Stomach (tissue), 9 donors: Measurements from ENCODE around the gene STAC3. TPM values are rescaled to one million over a fixed set of nuclear protein-coding genes. Genes with fewer than 3 reads are reported as not detected.

Experiments used
- DNase-seq, 2 donors: peaks; one replicate each; pipeline versions ENCODE4 v3.0.0 to v3.0.0-alpha.2; 2013 to 2019
- H3K27ac ChIP-seq, 5 donors: fragments of 200-600 bp in 4 of 5; sonication (generic) in 4 of 5; one replicate each; pipeline ENCODE4 v1.5.1; 2013 to 2019; ENCODE audit warnings: mild to moderate bottlenecking in 1 of 5, moderate library complexity in 1 of 5
- H3K27me3 ChIP-seq, 3 donors: fragments of 200-600 bp; sonication (generic); one replicate each; pipeline ENCODE4 v1.5.1; 2017 to 2019; ENCODE audit warnings: mixed run types in 1 of 3
- H3K36me3 ChIP-seq, 4 donors: fragments of 200-600 bp; sonication (generic); 1 replicate in 3 of 4; 2 replicates in 1 of 4; pipeline ENCODE4 v1.5.1; 2016 to 2019
- H3K4me1 ChIP-seq, 4 donors: fragments of 200-600 bp; sonication (generic); one replicate each; pipeline ENCODE4 v1.5.1; 2016 to 2019
- H3K4me3 ChIP-seq, 4 donors: fragments of 200-600 bp; sonication (generic) in 3 of 4; one replicate each; pipeline ENCODE4 v1.5.1; 2016 to 2019; ENCODE audit warnings: mild to moderate bottlenecking in 1 of 4
- H3K9me3 ChIP-seq, 4 donors: fragments of 200-600 bp; sonication (generic); one replicate each; pipeline ENCODE4 v1.5.1; 2016 to 2019
- EP300 ChIP-seq: sonication (generic); formaldehyde crosslinking; IDR thresholded peaks from one replicate; pipeline ENCODE4 v1.6.1; 2017; ENCODE audit warnings: antibody characterized with exemption
- POLR2A ChIP-seq, 4 donors: fragments of 450-650 bp; IDR thresholded peaks; one replicate each; pipeline ENCODE4 v1.6.1; 2016; ENCODE audit warnings: antibody characterized with exemption in 4 of 4, control low read depth in 2 of 4, mild to moderate bottlenecking in 1 of 4, moderate library complexity in 1 of 4
- POLR2AphosphoS5 ChIP-seq, 3 donors: sonication (generic); formaldehyde crosslinking; IDR thresholded peaks; one replicate each; pipeline ENCODE4 v1.6.1; 2016; ENCODE audit warnings: antibody characterized with exemption in 3 of 3
- WGBS, 5 donors: extraction: QIAGEN DNeasy Blood & Tissue Kit in 3 of 5; methylation state at CpG; one replicate each; pipeline versions ENCODE4 v1.1.5 to v1.1.7; 2013 to 2018; 5-methylcytosine and 5-hydroxymethylcytosine counted together
- intact Hi-C: fragments of 100-400 bp; cut with DNase I; formaldehyde crosslinking; loops from one replicate; pipeline ENCODE4 v1.15.1; 2023; ENCODE audit warnings: low total_unique reads
- polyA plus RNA-seq, 3 donors: library from polyadenylated mRNA; stranded (reverse); fragments of 200-250 nt; gene quantifications; one replicate each; pipeline ENCODE4 v1.2.3, GENCODE V29; 2013
- total RNA-seq, 5 donors: library from RNA; depleted of rRNA; stranded (reverse); fragments of >200 nt; gene quantifications; one replicate each; pipeline versions ENCODE4 v1.1.0 to v1.2.3, GENCODE V29; 2014 to 2016
- TF ChIP-seq, protein P1 (sequence below), 7 experiments: fragments of 450-650 bp in 4 of 7; fragments of 200-600 bp in 3 of 7; sonication (generic) in 3 of 7; IDR thresholded peaks; one replicate each; pipeline ENCODE4 v1.5.1; 2016 to 2019; ENCODE audit warnings: antibody characterized with exemption in 7 of 7, control low read depth in 2 of 7, mild to moderate bottlenecking in 1 of 7
- donor health status: healthy with polysubstance abuse.
- donor health status: Bipolar disorder and iron deficiency.
- donor health status: healthy.

STAC3 gene
- total and polyA plus RNA-seq, 8 donors, result 0.55 to 5.1 (median 2.3) TPM; not detected in 1

- intact Hi-C loops, result no loop called here
- H3K27ac ChIP-seq, result peak overlapping the region in 4 of 5 donors; percentile 23 to 54 (median 34)
- H3K9me3 ChIP-seq, result no peaks in the 10 kb centered on the region
- peaks cover 34 to 44% (median 36%) of the 10 kb centered on the region in 4 donors for H3K36me3 ChIP-seq
- peak overlapping the region in 1 of 4 donors; percentile 2 for H3K4me3 ChIP-seq
- 51 to 70% (median 61%) methylated on average over 8 of the region's 8 CpGs for WGBS, 5 donors
- peaks cover 0 to 59% (median 41%) of the 10 kb centered on the region in 3 donors for H3K27me3 ChIP-seq
- H3K4me1 ChIP-seq, result peaks cover 27 to 82% (median 69%) of the 10 kb centered on the region in 4 donors
- TF ChIP-seq POLR2AphosphoS5 (IDR thresholded peaks at IDR 0.05), result no peak
- no peak for TF ChIP-seq POLR2A (IDR thresholded peaks at IDR 0.05)
- no peak for TF ChIP-seq EP300
- TF ChIP-seq, protein P1, sequence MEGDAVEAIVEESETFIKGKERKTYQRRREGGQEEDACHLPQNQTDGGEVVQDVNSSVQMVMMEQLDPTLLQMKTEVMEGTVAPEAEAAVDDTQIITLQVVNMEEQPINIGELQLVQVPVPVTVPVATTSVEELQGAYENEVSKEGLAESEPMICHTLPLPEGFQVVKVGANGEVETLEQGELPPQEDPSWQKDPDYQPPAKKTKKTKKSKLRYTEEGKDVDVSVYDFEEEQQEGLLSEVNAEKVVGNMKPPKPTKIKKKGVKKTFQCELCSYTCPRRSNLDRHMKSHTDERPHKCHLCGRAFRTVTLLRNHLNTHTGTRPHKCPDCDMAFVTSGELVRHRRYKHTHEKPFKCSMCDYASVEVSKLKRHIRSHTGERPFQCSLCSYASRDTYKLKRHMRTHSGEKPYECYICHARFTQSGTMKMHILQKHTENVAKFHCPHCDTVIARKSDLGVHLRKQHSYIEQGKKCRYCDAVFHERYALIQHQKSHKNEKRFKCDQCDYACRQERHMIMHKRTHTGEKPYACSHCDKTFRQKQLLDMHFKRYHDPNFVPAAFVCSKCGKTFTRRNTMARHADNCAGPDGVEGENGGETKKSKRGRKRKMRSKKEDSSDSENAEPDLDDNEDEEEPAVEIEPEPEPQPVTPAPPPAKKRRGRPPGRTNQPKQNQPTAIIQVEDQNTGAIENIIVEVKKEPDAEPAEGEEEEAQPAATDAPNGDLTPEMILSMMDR (IDR thresholded peaks at IDR 0.05), result no peak
- no peak for DNase-seq
Observed at GRCh38 chr12:57235728-57236131, 15.3 kb downstream of the STAC3 start.

- TF ChIP-seq EP300, result no peak
- TF ChIP-seq, protein P1 (IDR thresholded peaks at IDR 0.05), result no peak
- no peak for TF ChIP-seq POLR2A (IDR thresholded peaks at IDR 0.05)
- no peak for TF ChIP-seq POLR2AphosphoS5 (IDR thresholded peaks at IDR 0.05)
- peak; percentile 77 to 94 for DNase-seq
- no peak overlapping the region for H3K4me3 ChIP-seq
- 27 to 58% (median 50%) methylated on average over 14 to 26 of the region's 26 CpGs for WGBS, 5 donors
- H3K27me3 ChIP-seq, result peaks cover 0 to 53% (median 36%) of the 10 kb centered on the region in 3 donors
- H3K4me1 ChIP-seq, result peaks cover 27 to 82% (median 69%) of the 10 kb centered on the region in 4 donors
- intact Hi-C loops, result no loop called here
- H3K9me3 ChIP-seq, result no peaks in the 10 kb centered on the region
- H3K36me3 ChIP-seq, result peaks cover 34 to 44% (median 36%) of the 10 kb centered on the region in 4 donors
- H3K27ac ChIP-seq, result peak overlapping the region in 4 of 5 donors; percentile 23 to 54 (median 34)
Observed at GRCh38 chr12:57235017-57235727, 15.8 kb downstream of the STAC3 start.

DNA sequence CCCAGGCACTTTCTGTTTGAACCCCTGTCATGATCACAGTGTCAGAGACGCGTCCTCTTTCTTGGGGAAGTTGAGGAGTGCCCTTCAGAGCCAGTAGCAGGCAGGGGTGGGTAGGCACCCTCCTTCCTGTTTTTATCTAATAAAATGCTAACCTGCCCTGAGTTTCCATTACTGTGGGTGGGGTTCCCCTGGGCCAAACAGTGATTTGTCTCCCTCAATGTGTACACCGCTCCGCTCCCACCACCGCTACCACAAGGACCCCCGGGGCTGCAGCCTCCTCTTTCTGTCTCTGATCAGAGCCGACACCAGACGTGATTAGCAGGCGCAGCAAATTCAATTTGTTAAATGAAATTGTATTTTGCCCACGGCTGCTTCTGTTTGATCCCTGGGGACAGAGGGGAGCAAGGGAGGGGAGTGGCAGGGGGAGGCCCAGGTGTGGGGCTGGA lies 16.4 kb downstream of the STAC3 start:
- no peaks in the 10 kb centered on the region for H3K9me3 ChIP-seq
- H3K4me1 ChIP-seq, result peaks cover 26 to 82% (median 68%) of the 10 kb centered on the region in 4 donors
- peaks cover 0 to 48% (median 30%) of the 10 kb centered on the region in 3 donors for H3K27me3 ChIP-seq

GRCh38 chr12:57234233-57234570 lies 16.8 kb downstream of the STAC3 start:
- 78 to 92% (median 82%) methylated on average over 3 of the region's 3 CpGs for WGBS, 5 donors
- TF ChIP-seq POLR2AphosphoS5 (IDR thresholded peaks at IDR 0.05), result no peak
- no peak for TF ChIP-seq EP300
- intact Hi-C loops, result no loop called here
- peak overlapping the region in 2 of 5 donors; percentile 40 to 54 for H3K27ac ChIP-seq
- H3K4me3 ChIP-seq, result no peak overlapping the region
- DNase-seq, result no peak
- H3K4me1 ChIP-seq, result peaks cover 28 to 80% (median 67%) of the 10 kb centered on the region in 4 donors
- no peaks in the 10 kb centered on the region for H3K9me3 ChIP-seq
- peaks cover 0 to 44% (median 28%) of the 10 kb centered on the region in 3 donors for H3K27me3 ChIP-seq
- peaks cover 34 to 44% (median 36%) of the 10 kb centered on the region in 4 donors for H3K36me3 ChIP-seq

More for the DNA sequence above, 16.4 kb downstream of the STAC3 start:
- DNase-seq, result no peak
- H3K36me3 ChIP-seq, result peaks cover 34 to 44% (median 36%) of the 10 kb centered on the region in 4 donors
- H3K4me3 ChIP-seq, result no peak overlapping the region
- H3K27ac ChIP-seq, result peak overlapping the region in 3 of 5 donors; percentile 23 to 54 (median 40)
- intact Hi-C loops, result no loop called here
- TF ChIP-seq POLR2AphosphoS5 (IDR thresholded peaks at IDR 0.05) (no peak), EP300 (no peak), POLR2A (IDR thresholded peaks at IDR 0.05) (no peak)
- TF ChIP-seq, protein P1 (IDR thresholded peaks at IDR 0.05), result no peak
- 49 to 74% (median 67%) methylated on average over 10 of the region's 10 CpGs for WGBS, 5 donors
